Medulla oblongata (tissue), 1 donor: ENCODE measurements around the gene CCND2.
"Not testable (repeated sequence)": the region's sequence is repeated elsewhere in the genome, so short reads cannot be mapped to it uniquely, and the experiment has no call there.

Source experiments
- DNase-seq: peaks from one replicate; pipeline ENCODE4 v3.0.0-alpha.2; 2015; ENCODE audit errors: extremely low spot score

The CCND2 gene

GRCh38 chr12:4273652-4274395 is at the start of gene CCND2:
TSS of gene CCND2 (plus strand) at chr12:4273762. CDS start at chr12:4274041, 279 bp downstream.
- peak; percentile 92 for DNase-seq

- DNase-seq = no peak
Measured at GRCh38 chr12:4224206-4224889, 49.2 kb upstream of the CCND2 start.

DNA sequence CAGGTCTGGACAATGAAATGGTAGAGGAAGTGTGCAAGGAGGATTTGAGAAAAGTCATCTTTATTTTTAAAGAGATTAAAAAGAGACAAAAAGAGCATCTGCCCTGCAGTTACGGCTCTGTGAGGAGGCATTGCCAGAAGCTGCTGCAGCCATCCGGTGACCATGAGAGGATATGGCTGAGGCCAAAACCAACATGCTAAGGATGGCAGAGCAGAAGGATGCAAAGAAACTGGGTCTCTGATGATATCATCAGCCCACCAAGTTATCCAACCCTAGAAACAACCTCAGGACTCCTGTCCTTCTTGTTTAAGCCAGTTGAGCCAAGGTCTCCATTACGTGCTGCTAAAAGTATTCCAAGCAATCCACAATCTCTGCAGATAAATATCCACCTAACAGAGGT is 48.0 kb upstream of the CCND2 start:
- DNase-seq = no peak

DNA sequence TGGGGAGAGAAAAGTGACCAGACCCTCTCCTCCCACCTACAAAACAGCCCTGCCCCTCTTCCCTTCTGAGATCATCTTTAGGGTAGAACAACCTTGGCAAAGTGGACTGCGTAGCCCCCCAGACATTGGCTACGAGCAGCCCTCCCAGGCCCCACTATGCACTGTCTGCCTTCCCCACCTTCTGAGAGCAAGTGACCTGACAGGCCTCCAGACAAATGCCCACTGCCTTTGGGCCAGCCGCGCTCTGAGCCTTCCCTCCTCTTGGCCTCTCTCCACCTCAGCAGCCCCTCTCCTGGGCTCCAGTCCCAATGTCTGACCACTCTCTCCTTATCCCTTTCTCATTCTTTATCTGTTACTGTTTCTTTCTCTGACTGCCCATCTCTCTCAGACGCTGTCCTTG is 46.5 kb upstream of the CCND2 start:
- DNase-seq = no peak

DNA sequence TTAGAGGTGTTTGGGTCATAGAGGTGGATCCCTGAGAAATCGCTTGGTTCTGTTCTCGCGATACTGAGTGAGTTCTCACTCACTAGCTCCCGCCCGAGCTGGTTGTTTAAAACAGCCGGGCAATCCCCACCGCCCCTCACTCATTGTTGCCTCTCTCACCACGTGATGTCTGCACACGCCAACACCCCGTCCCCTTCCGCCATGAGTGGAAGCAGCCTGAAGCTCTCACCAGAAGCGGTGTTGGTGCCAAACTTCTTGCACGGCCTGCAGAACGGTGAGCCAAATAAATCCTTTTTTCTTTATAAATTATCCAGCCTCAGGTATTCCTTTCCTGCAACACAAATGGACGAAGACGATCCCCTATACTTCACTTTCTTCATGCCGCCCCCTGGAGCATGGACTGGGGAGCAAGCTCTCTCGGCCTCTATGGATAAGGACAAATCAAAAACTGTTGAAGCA is 45.4 kb upstream of the CCND2 start:
- DNase-seq = no peak

- DNase-seq = no peak
Measured at GRCh38 chr12:4230526-4230925, 43.0 kb upstream of the CCND2 start.

DNA sequence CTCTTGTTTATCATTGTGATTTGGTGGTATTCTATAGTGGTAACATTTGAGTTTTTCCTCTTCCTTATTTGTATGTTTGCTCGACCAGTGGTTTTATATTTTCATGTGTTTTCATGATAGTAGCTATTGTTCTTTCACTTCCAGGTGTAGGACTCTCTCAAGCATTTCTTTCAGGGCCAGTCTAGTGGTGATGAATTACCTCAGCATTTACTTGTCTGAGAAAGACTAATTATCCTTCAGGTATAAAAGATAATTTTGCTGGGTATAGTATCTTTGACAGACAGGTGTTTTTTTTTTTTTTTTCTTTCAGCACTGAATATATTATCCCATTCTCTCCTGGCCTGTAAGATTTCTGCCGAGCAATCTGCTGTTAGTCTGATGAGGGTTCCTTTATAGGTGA is 35.0 kb upstream of the CCND2 start:
- no peak for DNase-seq

GRCh38 chr12:4239746-4240145 is 33.8 kb upstream of the CCND2 start:
- DNase-seq = no peak

- DNase-seq = no peak
Measured at GRCh38 chr12:4240161-4240783, 33.3 kb upstream of the CCND2 start.

DNA sequence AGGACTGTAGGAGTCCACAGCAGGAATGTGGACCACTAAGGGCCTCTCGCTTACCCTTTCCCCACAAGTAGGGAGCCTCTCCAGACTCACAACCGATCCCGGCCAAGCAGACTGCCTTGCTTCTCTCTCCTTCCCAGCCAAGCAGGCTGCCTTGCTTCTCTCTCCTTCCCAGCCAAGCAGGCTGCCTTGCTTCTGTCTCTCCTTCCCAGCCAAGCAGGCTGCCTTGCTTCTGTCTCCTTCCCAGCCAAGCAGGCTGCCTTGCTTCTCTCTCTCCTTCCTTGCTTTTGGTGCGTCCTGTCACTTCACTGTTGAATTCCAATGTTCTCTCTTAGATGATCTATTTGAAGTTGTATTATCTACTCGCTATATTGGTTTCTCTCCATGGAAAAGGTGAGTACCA is 32.6 kb upstream of the CCND2 start:
- no peak for DNase-seq

DNA sequence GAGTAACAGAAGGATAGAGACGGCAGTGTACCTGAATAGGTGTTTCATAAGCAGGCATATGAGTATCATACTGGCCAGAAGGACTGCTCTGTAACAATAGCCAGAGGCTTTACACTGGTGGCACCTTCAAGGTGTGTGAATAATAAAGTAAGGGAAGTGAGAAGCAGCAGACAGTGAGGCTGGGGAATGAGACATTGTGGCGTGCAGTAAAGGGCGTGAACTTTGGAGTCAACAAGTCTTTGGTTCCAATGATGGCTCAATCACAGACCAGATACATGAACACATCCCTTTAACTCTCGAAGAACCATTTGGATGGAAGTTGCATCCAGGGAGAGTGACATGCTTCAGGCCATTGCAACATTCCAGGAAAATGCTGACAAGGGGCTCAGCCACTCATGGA is 32.0 kb upstream of the CCND2 start:
- no peak for DNase-seq

DNA sequence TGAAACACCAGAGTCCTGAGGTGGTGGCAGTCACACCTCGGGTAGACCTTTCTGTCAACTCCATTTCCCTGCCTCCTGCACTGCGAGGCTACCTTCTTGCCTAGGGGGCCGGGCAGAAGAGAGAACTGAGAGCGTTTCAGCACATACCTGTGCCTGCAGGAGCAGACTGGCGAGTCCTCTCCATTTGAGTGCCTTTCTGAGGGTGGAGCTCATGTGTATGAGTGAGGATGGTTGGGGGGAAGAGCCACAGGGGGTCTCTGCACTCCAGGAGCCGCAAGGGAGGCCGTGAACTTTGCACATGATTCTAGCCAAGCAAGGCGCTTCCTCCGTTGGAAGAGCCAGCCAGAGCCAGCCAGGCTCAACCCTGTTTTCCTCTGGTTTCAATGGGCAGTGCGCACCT is 31.0 kb upstream of the CCND2 start:
- no peak for DNase-seq

DNA sequence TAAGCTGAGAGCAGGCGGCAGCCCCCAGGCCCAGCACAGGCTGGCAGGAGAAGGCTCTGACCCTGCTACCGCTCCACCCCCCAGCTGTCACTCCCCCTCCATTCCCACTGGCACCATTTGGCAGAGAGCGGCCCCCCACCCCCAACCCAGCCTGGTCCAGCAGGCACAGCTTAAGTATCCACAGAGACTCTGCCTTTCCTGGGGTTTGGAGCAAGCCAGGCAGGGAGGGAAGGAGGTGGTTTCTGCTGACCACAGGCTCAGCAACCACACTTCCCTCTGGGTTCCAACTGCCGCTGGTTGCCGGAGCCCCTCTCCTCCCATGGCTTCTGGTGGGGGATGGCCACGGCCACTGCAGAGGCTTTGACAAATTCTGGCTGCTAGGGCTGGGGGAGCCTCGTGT is 30.5 kb upstream of the CCND2 start:
- DNase-seq = no peak

- not testable (repeated sequence) for DNase-seq
Measured at GRCh38 chr12:4243491-4244100, 30.0 kb upstream of the CCND2 start.

DNA sequence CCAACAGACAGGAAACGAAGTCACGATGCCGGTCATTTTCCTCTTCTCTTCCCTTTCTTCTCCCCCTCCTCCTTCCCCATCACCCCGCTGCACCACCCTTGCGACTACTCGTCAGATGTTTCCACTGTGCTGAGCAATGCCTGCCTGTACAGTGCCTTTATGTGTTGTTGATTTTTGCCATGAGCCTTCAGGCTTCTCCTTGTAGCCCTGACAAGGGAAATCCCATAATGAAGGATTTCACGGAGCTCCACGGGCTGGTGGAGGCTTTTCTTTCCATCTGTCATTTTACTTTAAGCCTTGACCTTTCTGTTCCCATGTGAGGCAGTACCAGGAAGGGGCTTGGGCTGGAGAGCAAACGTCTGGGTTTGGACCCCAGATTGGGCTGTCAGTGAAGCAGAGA is 28.7 kb upstream of the CCND2 start:
- no peak for DNase-seq

DNA sequence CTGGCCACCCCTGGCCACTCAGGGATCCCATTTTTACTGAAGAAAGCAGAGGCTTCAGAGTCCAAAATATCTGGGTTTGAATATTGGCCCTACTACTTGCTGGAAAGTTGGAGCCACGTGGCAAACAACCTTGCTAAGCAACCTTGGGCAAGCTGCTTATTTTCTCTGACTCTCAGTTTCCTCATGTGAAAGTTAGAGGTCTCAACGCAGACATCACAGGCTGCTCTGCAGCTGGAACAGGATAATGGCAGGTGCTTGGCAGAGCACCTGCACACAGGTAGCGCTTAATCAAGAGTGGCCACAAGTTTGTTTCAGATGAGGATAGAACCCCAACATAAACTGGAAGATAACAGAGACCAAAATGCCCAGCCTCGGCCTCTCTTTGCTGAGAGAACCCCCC is 28.1 kb upstream of the CCND2 start:
- no peak for DNase-seq

DNA sequence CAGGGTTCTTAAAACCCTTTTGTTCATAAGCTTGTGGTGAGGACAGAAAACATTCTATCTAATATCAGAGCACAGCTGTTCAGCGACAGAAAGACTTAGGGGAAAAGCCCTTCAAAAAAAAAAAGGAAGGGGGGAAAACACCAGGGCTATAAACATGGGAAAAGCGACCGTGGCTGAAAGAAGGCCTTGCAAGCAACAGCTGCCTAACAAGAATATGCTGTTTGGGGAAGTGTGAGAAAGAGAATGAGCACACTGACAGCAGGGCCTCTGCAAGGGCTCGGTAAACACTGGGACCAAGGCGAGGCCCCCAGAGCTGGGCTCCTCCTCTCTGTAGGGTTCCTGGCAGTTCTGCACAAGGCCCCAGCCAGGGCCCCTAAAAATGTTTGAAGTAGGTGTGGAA is 27.4 kb upstream of the CCND2 start:
- DNase-seq = peak; percentile 4

- no peak for DNase-seq
Measured at GRCh38 chr12:4250691-4251090, 22.9 kb upstream of the CCND2 start.

DNA sequence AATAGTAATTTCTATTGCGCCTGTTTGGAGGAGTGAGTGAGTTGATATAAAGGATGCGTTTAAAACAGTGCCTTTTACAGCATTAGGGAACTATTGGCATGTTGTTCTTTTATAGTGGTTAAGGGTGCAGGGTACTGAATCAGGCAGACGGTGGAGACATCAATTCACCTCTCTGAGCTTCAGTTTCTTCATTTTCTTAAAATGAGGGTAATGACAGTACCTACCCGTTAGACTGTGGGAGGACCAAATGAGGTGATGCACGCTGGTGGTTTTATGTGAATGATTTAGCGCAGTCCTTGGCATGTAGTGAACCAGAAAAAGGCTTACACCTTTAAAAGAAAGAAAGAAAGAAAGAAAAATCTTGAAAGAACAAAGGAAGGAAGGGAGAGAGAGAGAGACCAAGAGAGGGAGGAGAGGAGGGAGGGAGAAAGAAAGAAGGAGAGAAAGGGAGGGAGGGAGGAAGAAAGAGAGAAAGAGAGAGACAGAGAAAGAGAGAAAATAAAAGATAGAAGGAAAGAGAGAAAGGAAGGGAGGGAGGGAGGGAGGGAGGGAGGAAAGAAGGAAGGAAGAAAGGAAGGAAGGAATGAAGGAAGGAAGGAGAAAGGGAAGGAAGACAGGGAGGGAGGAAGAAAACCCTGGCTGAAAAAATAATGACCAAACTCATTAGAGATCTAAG is 22.2 kb upstream of the CCND2 start:
- no peak for DNase-seq

- DNase-seq = no peak
Measured at GRCh38 chr12:4251967-4252366, 21.6 kb upstream of the CCND2 start.

GRCh38 chr12:4252601-4253000 is 21.0 kb upstream of the CCND2 start:
- no peak for DNase-seq
